HepG2 (cell line): Measurements from ENCODE around the gene EMC1.

Source experiments
- CENPX ChIP-seq: sonication (generic); formaldehyde crosslinking; IDR thresholded peaks from 2 replicates; pipeline ENCODE4 v1.9.0; 2021; ENCODE audit warnings: mild to moderate bottlenecking, missing genetic modification reagents, moderate library complexity
- EHMT2 ChIP-seq: fragments of 200-600 bp; sonication (generic); IDR thresholded peaks from 2 replicates; pipeline ENCODE4 v1.7.0; 2017; ENCODE audit warnings: antibody characterized with exemption, low read depth, low read length, borderline replicate concordance
- FLYWCH1 ChIP-seq: sonication (generic); formaldehyde crosslinking; IDR thresholded peaks from 2 replicates; pipeline ENCODE4 v1.8.1; 2023; ENCODE audit warnings: mild to moderate bottlenecking, missing genetic modification reagents
- FOXO1 ChIP-seq: sonication (generic); formaldehyde crosslinking; IDR thresholded peaks from 2 replicates; pipeline ENCODE4 v1.4.0; 2020; ENCODE audit warnings: missing genetic modification reagents
- GTF2F1 ChIP-seq: fragments of 150-350 bp; IDR thresholded peaks from 2 replicates; pipeline ENCODE4 v1.6.1; 2014; ENCODE audit warnings: low read length
- ISX ChIP-seq: sonication (generic); formaldehyde crosslinking; conservative IDR thresholded peaks from 2 replicates; pipeline ENCODE4 v1.5.0; 2020; ENCODE audit warnings: missing genetic modification reagents
- POLR2A ChIP-seq, 2 experiments: IDR thresholded peaks; 2 replicates each; pipeline ENCODE4 v1.6.1; 2011; ENCODE audit warnings: low read depth in 2 of 2, low read length in 2 of 2, mild to moderate bottlenecking in 1 of 2, moderate library complexity in 1 of 2; ENCODE audit not compliant: insufficient read depth in 1 of 2
- RAD21 ChIP-seq: fragments of 450-650 bp; formaldehyde crosslinking; IDR thresholded peaks from 2 replicates; pipeline ENCODE4 v1.5.0; 2020; ENCODE audit warnings: mild to moderate bottlenecking
- ZNF839 ChIP-seq: sonication (generic); formaldehyde crosslinking; IDR thresholded peaks from 2 replicates; pipeline ENCODE4 v1.4.0; 2020; ENCODE audit warnings: missing genetic modification reagents, mild to moderate bottlenecking, borderline replicate concordance
- TF ChIP-seq, protein P1 (sequence below): sonication (generic); formaldehyde crosslinking; IDR thresholded peaks from 2 replicates; pipeline ENCODE4 v1.4.0; 2020; ENCODE audit warnings: missing genetic modification reagents
- TF ChIP-seq, protein P2 (sequence below): sonication (generic); formaldehyde crosslinking; IDR thresholded peaks from 2 replicates; pipeline ENCODE4 v1.5.0; 2020; ENCODE audit warnings: mild to moderate bottlenecking, missing genetic modification reagents, moderate library complexity

DNA sequence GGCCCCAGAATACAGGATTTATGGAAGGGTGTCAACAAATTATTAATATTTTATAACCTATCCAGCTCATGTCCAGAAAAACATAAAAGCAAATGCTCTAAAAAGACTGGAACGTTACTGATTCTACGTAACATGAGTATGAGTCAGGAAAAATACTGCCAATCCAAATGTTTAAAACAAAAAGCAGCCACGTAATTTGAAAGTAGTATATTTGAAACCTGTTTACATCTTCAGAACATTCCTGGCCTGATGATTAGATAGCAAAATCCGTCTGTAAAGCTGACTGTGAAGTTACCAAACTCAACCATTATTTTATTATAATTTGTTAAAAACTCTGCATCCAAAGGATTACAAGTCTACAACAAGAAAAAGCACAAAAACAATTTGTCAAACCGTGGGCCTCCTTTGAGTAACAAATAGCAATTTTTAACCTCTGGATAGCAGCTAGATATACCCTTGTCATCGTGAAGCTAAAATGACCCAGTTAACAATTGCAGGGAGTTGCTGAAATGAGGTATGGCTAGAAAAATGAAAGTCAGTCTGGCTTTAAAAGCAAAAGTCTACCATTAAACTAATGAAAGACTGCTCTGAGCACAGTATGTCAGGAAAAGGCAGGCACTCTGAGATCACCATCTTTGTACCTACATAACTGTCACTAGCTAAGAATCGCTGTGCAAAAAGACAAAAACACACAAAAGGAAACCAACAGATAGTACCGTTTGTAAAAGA, 42.5 kb downstream of the EMC1 start:
- TF ChIP-seq, protein P1, sequence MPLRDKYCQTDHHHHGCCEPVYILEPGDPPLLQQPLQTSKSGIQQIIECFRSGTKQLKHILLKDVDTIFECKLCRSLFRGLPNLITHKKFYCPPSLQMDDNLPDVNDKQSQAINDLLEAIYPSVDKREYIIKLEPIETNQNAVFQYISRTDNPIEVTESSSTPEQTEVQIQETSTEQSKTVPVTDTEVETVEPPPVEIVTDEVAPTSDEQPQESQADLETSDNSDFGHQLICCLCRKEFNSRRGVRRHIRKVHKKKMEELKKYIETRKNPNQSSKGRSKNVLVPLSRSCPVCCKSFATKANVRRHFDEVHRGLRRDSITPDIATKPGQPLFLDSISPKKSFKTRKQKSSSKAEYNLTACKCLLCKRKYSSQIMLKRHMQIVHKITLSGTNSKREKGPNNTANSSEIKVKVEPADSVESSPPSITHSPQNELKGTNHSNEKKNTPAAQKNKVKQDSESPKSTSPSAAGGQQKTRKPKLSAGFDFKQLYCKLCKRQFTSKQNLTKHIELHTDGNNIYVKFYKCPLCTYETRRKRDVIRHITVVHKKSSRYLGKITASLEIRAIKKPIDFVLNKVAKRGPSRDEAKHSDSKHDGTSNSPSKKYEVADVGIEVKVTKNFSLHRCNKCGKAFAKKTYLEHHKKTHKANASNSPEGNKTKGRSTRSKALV (CRISPR knock-in tag), result no peak
- no peak for TF ChIP-seq CENPX (CRISPR knock-in tag)
- no peak for TF ChIP-seq FOXO1
- TF ChIP-seq POLR2A (IDR thresholded peaks at IDR 0.05; ENCODE audit: insufficient read depth in 1 of 2, low read depth in 2 of 2, low read length in 2 of 2), result no peak
- TF ChIP-seq ZNF839, result no peak
- TF ChIP-seq EHMT2, result no peak
- TF ChIP-seq ISX, result no peak
- TF ChIP-seq, protein P2, sequence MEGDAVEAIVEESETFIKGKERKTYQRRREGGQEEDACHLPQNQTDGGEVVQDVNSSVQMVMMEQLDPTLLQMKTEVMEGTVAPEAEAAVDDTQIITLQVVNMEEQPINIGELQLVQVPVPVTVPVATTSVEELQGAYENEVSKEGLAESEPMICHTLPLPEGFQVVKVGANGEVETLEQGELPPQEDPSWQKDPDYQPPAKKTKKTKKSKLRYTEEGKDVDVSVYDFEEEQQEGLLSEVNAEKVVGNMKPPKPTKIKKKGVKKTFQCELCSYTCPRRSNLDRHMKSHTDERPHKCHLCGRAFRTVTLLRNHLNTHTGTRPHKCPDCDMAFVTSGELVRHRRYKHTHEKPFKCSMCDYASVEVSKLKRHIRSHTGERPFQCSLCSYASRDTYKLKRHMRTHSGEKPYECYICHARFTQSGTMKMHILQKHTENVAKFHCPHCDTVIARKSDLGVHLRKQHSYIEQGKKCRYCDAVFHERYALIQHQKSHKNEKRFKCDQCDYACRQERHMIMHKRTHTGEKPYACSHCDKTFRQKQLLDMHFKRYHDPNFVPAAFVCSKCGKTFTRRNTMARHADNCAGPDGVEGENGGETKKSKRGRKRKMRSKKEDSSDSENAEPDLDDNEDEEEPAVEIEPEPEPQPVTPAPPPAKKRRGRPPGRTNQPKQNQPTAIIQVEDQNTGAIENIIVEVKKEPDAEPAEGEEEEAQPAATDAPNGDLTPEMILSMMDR, result no peak
- no peak for TF ChIP-seq FLYWCH1 (CRISPR knock-in tag)
- no peak for TF ChIP-seq GTF2F1
- TF ChIP-seq RAD21 (CRISPR knock-in tag), result no peak
